ENCODE results near the gene ANAPC13. TPM values are rescaled to one million over a fixed set of nuclear protein-coding genes. Genes with fewer than 3 reads are reported as not detected.

ANAPC13 gene
- total RNA-seq, 1 experiment from 2014 or later = 52.7 TPM

- H3K36me3 ChIP-seq (ENCODE audit: low read depth) = peaks cover 42% of the 10 kb centered on the region
- CTCF ChIA-PET = no interaction called here
- POLR2A ChIA-PET (ENCODE audit: unreplicated experiment) = interaction anchor here (0.7 kb wide), 1 partner anchor 101 kb away, joined by 4 read pairs; no protein-coding TSS in a partner anchor
Observed at GRCh38 chr3:134476306-134476705, 9.5 kb downstream of the ANAPC13 start.

GRCh38 chr3:134474956-134475355 lies 10.8 kb downstream of the ANAPC13 start:
- H3K79me2 ChIP-seq (ENCODE audit: low read depth) = no peaks in the 10 kb centered on the region
- H3K4me1 ChIP-seq (replicated peaks; ENCODE audit: insufficient read depth) = peaks cover 39% of the 10 kb centered on the region
- H3K9me2 ChIP-seq (ENCODE audit: insufficient read depth) = no peaks in the 10 kb centered on the region
- no peak overlapping the region for H2AFZ ChIP-seq
- no peak overlapping the region for H3K4me3 ChIP-seq
- no peaks in the 10 kb centered on the region for H4K20me1 ChIP-seq (ENCODE audit: insufficient read depth)
- H3K27ac ChIP-seq = no peak overlapping the region
- no TSS peak for BruUV-seq (replicated peaks)
- H3K9me3 ChIP-seq (ENCODE audit: insufficient read depth, low read depth) = no peaks in the 10 kb centered on the region
- H3F3A ChIP-seq (ENCODE audit: insufficient read depth, low read depth) = peaks cover 36% of the 10 kb centered on the region
- peaks cover 30% of the 10 kb centered on the region for H3K36me3 ChIP-seq (ENCODE audit: low read depth)
- intact Hi-C loops (cut with micrococcal nuclease; ENCODE audit: unreplicated experiment) = loop anchor here (1.0 to 5.0 kb wide), 8 partner anchors 48 to 658 kb away; no protein-coding TSS in a partner anchor
- no peaks in the 10 kb centered on the region for H3K27me3 ChIP-seq (ENCODE audit: insufficient read depth, low read depth)
- no peak for DNase-seq
- H3K4me2 ChIP-seq = no peak overlapping the region
- ChIA-PET CTCF (interaction anchor here (1.3 kb wide), 1 partner anchor 262 kb away, joined by 4 read pairs; no protein-coding TSS in a partner anchor), POLR2A (ENCODE audit: unreplicated experiment) (interaction anchor here (0.5 to 0.6 kb wide), 2 partner anchors 298 to 901 kb away, joined by 3 to 5 read pairs; partner anchors contain the start of gene CDV3)
- TF ChIP-seq EZH2 (IDR thresholded peaks at IDR 0.05; ENCODE audit: low read depth) = no peak
- TF ChIP-seq CTCF (conservative IDR thresholded peaks at IDR 0.05) = no peak

More at GRCh38 chr3:134476306-134476705, 9.5 kb downstream of the ANAPC13 start:
- no TSS peak for BruUV-seq (replicated peaks)
- no peak for TF ChIP-seq EZH2 (IDR thresholded peaks at IDR 0.05; ENCODE audit: low read depth)
- TF ChIP-seq CTCF (conservative IDR thresholded peaks at IDR 0.05) = no peak
- Histone ChIP-seq H3F3A (ENCODE audit: insufficient read depth, low read depth) (peaks cover 35% of the 10 kb centered on the region), H3K27ac (no peak overlapping the region), H3K27me3 (ENCODE audit: insufficient read depth, low read depth) (no peaks in the 10 kb centered on the region), H4K20me1 (ENCODE audit: insufficient read depth) (no peaks in the 10 kb centered on the region), H3K9me3 (ENCODE audit: insufficient read depth, low read depth) (no peaks in the 10 kb centered on the region), H3K9me2 (ENCODE audit: insufficient read depth) (no peaks in the 10 kb centered on the region), H3K79me2 (ENCODE audit: low read depth) (no peaks in the 10 kb centered on the region), H3K4me3 (no peak overlapping the region), H3K4me1 (replicated peaks; ENCODE audit: insufficient read depth) (peaks cover 25% of the 10 kb centered on the region), H2AFZ (no peak overlapping the region), H3K4me2 (no peak overlapping the region)
- intact Hi-C loops (cut with micrococcal nuclease; ENCODE audit: unreplicated experiment) = loop anchor here (5.0 kb wide), 1 partner anchor 659 kb away; no protein-coding TSS in a partner anchor
- DNase-seq = no peak

GRCh38 chr3:134473868-134474546 lies 11.8 kb downstream of the ANAPC13 start:
- ChIA-PET POLR2A (ENCODE audit: unreplicated experiment) (interaction anchor here (0.6 to 1.4 kb wide), 9 partner anchors 99 to 465 kb away, joined by 3 to 7 read pairs (median 4); partner anchors contain the start of gene AMOTL2), CTCF (interaction anchor here (0.6 to 1.4 kb wide), 7 partner anchors 46 to 297 kb away, joined by 4 to 12 read pairs (median 7); no protein-coding TSS in a partner anchor)
- H3K4me1 ChIP-seq (replicated peaks; ENCODE audit: insufficient read depth) = peaks cover 41% of the 10 kb centered on the region
- H3K27ac ChIP-seq = peak overlapping the region; percentile 26
- H3K36me3 ChIP-seq (ENCODE audit: low read depth) = peaks cover 24% of the 10 kb centered on the region
- peaks cover 35% of the 10 kb centered on the region; the same call in 1 of the 2 replicates for H3F3A ChIP-seq (ENCODE audit: insufficient read depth, low read depth)
- no peak overlapping the region for H2AFZ ChIP-seq
- H4K20me1 ChIP-seq (ENCODE audit: insufficient read depth) = no peaks in the 10 kb centered on the region
- H3K27me3 ChIP-seq (ENCODE audit: insufficient read depth, low read depth) = no peaks in the 10 kb centered on the region
- intact Hi-C loops (cut with micrococcal nuclease; ENCODE audit: unreplicated experiment) = loop anchor here (1.0 kb wide), 7 partner anchors 47 to 261 kb away; no protein-coding TSS in a partner anchor
- H3K79me2 ChIP-seq (ENCODE audit: low read depth) = no peaks in the 10 kb centered on the region
- peak overlapping the region; percentile 41 for H3K4me2 ChIP-seq
- no peaks in the 10 kb centered on the region for H3K9me2 ChIP-seq (ENCODE audit: insufficient read depth)
- no peaks in the 10 kb centered on the region for H3K9me3 ChIP-seq (ENCODE audit: insufficient read depth, low read depth)
- DNase-seq = peak; percentile 81 to 82
- no TSS peak for BruUV-seq (replicated peaks)
- H3K4me3 ChIP-seq = no peak overlapping the region
- no peak for TF ChIP-seq EZH2 (IDR thresholded peaks at IDR 0.05; ENCODE audit: low read depth)
- peak; percentile 97 for TF ChIP-seq CTCF (conservative IDR thresholded peaks at IDR 0.05)

Data from PC-9 (cell line).